ENCODE results near the gene SHC1. TPM values are rescaled to one million over a fixed set of nuclear protein-coding genes. Genes with fewer than 3 reads are reported as not detected.
A peak's percentile ranks its signal among the peaks of the same experiment; 100 is the strongest.

The SHC1 gene
- polyA plus RNA-seq, 1 experiment = 371 TPM

- CTCF ChIA-PET = interaction anchor here (0.6 to 4.5 kb wide), 2 partner anchors 8 to 9 kb away, joined by 3 to 38 read pairs; no protein-coding TSS in a partner anchor
Observed at GRCh38 chr1:155008015-155008941, 37.7 kb upstream of the SHC1 start.

GRCh38 chr1:155007251-155007828 lies 36.8 kb upstream of the SHC1 start:
- DNase-seq (ENCODE audit: low read depth, low spot score) = no peak
- ChIA-PET CTCF (interaction anchor here (0.6 to 4.5 kb wide), 3 partner anchors 7 to 39 kb away, joined by 3 to 38 read pairs (median 3); no protein-coding TSS in a partner anchor), POLR2A (interaction anchor here (0.7 to 1.6 kb wide), 2 partner anchors 10 to 1103 kb away, joined by 3 to 5 read pairs; no protein-coding TSS in a partner anchor)
- Histone ChIP-seq H3K27ac (ENCODE audit: low read depth, low read length) (no peak overlapping the region), H3K4me3 (ENCODE audit: low read depth, low read length) (no peak overlapping the region), H3K9me3 (ENCODE audit: control insufficient read depth, insufficient read depth, low read length) (no peaks in the 10 kb centered on the region; the same call in 1 of the 2 replicates), H3K27me3 (ENCODE audit: control insufficient read depth, insufficient read depth, low read length) (no peaks in the 10 kb centered on the region)
- no peak for TF ChIP-seq CTCF (IDR thresholded peaks at IDR 0.05; ENCODE audit: low read depth, low read length)

More at GRCh38 chr1:155008015-155008941, 37.7 kb upstream of the SHC1 start:
- POLR2A ChIA-PET = interaction anchor here (1.6 kb wide), 1 partner anchor 9 kb away, joined by 3 read pairs; no protein-coding TSS in a partner anchor
- no peak overlapping the region for H3K4me3 ChIP-seq (ENCODE audit: low read depth, low read length)
- DNase-seq (ENCODE audit: low read depth, low spot score) = no peak
- H3K9me3 ChIP-seq (ENCODE audit: control insufficient read depth, insufficient read depth, low read length) = no peaks in the 10 kb centered on the region; the same call in 1 of the 2 replicates
- H3K27me3 ChIP-seq (ENCODE audit: control insufficient read depth, insufficient read depth, low read length) = no peaks in the 10 kb centered on the region
- TF ChIP-seq CTCF (IDR thresholded peaks at IDR 0.05; ENCODE audit: low read depth, low read length) = no peak
- H3K27ac ChIP-seq (ENCODE audit: low read depth, low read length) = no peak overlapping the region

- Histone ChIP-seq H3K27ac (ENCODE audit: low read depth, low read length) (no peak overlapping the region), H3K4me3 (ENCODE audit: low read depth, low read length) (no peak overlapping the region), H3K27me3 (ENCODE audit: control insufficient read depth, insufficient read depth, low read length) (no peaks in the 10 kb centered on the region), H3K9me3 (ENCODE audit: control insufficient read depth, insufficient read depth, low read length) (no peaks in the 10 kb centered on the region; the same call in 1 of the 2 replicates)
- CTCF ChIA-PET = interaction anchor here (0.9 to 4.5 kb wide), 2 partner anchors 11 to 39 kb away, joined by 3 to 38 read pairs; no protein-coding TSS in a partner anchor
- POLR2A ChIA-PET = interaction anchor here (0.7 to 1.6 kb wide), 2 partner anchors 10 to 1102 kb away, joined by 3 to 5 read pairs; no protein-coding TSS in a partner anchor
- TF ChIP-seq CTCF (IDR thresholded peaks at IDR 0.05; ENCODE audit: low read depth, low read length) = no peak
- no peak for DNase-seq (ENCODE audit: low read depth, low spot score)
Observed at GRCh38 chr1:155006601-155007101, 36.1 kb upstream of the SHC1 start.

- H3K27me3 ChIP-seq (ENCODE audit: control insufficient read depth, insufficient read depth, low read length) = no peaks in the 10 kb centered on the region
- no peaks in the 10 kb centered on the region; the same call in 1 of the 2 replicates for H3K9me3 ChIP-seq (ENCODE audit: control insufficient read depth, insufficient read depth, low read length)
- ChIA-PET POLR2A (interaction anchor here (0.7 kb wide), 1 partner anchor 18 kb away, joined by 3 read pairs; no protein-coding TSS in a partner anchor), CTCF (interaction anchor here (4.5 kb wide), 1 partner anchor 12 kb away, joined by 38 read pairs; no protein-coding TSS in a partner anchor)
- TF ChIP-seq CTCF (IDR thresholded peaks at IDR 0.05; ENCODE audit: low read depth, low read length) = no peak
- peak overlapping the region; percentile 94; the same call in 1 of the 2 replicates for H3K4me3 ChIP-seq (ENCODE audit: low read depth, low read length)
- DNase-seq (ENCODE audit: low read depth, low spot score) = no peak
- H3K27ac ChIP-seq (ENCODE audit: low read depth, low read length) = no peak overlapping the region
Observed at GRCh38 chr1:155005076-155006011, 34.8 kb upstream of the SHC1 start.
